Lung microvascular endothelial cell (primary cell): ENCODE measurements around the gene C11orf91. TPM values are rescaled to one million over a fixed set of nuclear protein-coding genes. Genes with fewer than 3 reads are reported as not detected.

Experiments used
- DNase-seq, 2 donors: peaks; one replicate each; pipeline versions ENCODE4 v3.0.0 to v3.0.0-alpha.2; 2010; ENCODE audit warnings: low read depth in 2 of 2
- total RNA-seq: library from RNA; depleted of rRNA; stranded (reverse); fragments of >200 nt; gene quantifications from 2 replicates; pipeline ENCODE4 v1.2.1, GENCODE V29; 2014

Gene C11orf91
- total RNA-seq, 1 donor from 2014 or later, result not detected

DNA sequence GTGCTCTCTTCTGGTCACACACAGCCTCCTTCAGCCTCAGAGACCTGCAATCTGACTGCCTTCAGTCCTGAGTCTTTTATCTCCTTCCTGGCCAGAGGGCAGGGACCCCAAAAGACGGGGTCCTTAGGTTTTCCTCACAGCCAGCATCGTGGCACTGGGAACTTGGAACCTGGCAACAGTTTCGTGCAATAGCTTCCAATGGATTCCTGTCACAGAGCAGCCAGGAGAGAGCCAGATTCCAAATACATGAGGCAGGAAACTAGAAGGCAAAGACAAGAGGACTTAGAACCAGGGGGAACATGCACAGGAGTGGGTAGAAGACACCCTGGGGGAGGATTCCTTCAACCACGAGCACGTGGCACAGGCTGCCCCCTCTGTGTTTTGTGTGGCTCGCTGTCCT, 48.6 kb downstream of the C11orf91 start:
- DNase-seq, result no peak

DNA sequence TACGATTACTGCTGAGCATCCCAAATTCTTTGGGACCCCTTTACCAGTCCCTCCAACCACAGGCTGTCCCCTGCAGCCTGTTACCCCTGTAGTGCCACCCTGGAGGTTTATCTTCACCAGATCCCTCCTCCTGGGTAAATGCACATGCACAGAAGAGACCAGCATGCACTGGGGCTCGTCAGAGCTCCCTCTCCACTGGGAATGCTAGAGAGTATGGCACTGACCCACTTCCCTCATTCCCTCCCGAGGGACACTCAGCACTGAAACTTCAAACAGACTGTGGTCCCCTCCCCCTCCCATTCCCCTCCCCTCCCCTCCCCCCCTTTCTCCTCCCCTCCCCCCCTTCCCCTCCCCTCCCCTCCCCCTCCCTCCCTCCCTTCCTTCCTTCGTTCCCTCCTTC, 49.1 kb downstream of the C11orf91 start:
- DNase-seq, result no peak

DNA sequence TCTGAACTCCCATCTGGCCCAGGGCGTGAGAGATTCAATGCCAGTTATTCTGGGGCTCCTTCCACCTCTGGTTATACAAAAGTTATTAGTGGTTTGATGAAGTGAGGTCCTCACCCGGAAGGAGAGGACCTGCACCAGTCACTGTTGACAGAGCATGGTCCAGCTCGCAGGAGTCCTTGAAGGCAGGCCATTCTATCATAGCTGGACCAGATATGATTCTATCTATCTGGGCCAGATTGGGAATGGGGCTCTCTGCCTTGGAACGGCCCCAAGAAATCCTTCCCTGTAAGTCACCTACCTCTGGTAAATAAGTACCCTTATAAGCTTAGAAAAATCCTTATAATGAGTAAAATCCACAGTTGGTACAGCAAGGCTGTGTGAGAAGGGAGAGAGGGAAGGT, 50.7 kb downstream of the C11orf91 start:
- no peak for DNase-seq

Other genes starting within 250 kb of the C11orf91 start
- gene CD59, start 35.6 kb upstream of the C11orf91 start, total RNA-seq, result 530 and 1,137 TPM in 2 replicates
- 20.0 and 29.0 TPM in 2 replicates for gene FBXO3, start 73.7 kb upstream of the C11orf91 start, total RNA-seq
- gene LMO2, start 191.2 kb upstream of the C11orf91 start, total RNA-seq, result 57.8 and 78.4 TPM in 2 replicates